T47D (cell line): ENCODE measurements around the gene B3GNT9.
"Not testable (repeated sequence)": the region's sequence is repeated elsewhere in the genome, so short reads cannot be mapped to it uniquely, and the experiment has no call there.

Experiments used
- DNase-seq, 2 experiments: peaks; one replicate each; pipeline versions ENCODE4 v3.0.0 to v3.0.0-alpha.2; 2011 to 2012; ENCODE audit warnings: low read depth in 1 of 2, low spot score in 1 of 2
- JUND ChIP-seq: IDR thresholded peaks from 2 replicates; pipeline ENCODE4 v1.6.1; 2012; ENCODE audit warnings: low read depth
- in situ Hi-C: cut with HindIII; loops from 2 replicates; pipeline ENCODE4 v1.10.0; 2016; ENCODE audit warnings: low sequenced_read_pairs, low pct_unique_long_range_greater_than_20kb

B3GNT9 gene

DNA sequence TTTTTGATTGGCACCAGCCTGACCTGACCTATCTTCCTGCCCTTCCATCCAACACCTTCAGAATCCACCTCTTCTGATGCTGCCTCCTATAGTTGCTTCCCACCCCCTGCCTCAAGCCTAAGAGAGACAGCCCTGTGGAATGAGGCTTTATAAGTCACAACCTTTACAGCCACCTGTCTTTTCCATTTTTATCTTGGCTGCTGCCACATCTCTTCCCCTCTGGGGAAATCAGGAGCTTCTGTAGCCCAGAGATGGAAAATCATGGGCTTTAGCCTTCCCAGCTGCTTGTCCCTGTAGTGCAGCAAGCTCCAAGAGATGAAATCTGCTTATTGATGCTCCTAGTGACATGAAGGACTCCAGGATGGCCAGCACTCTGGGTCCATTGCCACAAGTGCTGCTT is 22.4 kb downstream of the B3GNT9 start:
- in situ Hi-C loops = no loop called here
- no peak for TF ChIP-seq JUND

DNA sequence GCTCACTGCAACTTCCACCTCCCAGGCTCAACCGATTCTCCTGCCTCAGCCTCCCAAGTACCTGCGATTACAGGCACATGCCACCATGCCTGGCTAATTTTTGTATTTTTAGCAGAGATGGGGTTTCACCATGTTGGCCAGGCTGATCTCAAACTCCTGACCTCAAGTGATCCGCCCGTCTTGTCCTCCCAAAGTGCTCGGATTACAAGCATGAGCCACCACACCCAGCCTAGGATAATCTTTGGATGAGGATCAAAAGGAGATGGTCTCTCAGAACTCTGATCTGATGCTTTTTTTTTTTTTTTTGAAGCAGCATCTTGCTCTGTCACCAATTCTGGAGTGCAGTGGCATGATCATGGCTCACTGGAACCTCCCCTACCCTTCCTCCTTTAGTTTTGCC is 28.0 kb downstream of the B3GNT9 start:
- DNase-seq, in situ Hi-C loops: not testable (repeated sequence)

More for the DNA sequence above, 22.4 kb downstream of the B3GNT9 start:
- no peak for DNase-seq

DNA sequence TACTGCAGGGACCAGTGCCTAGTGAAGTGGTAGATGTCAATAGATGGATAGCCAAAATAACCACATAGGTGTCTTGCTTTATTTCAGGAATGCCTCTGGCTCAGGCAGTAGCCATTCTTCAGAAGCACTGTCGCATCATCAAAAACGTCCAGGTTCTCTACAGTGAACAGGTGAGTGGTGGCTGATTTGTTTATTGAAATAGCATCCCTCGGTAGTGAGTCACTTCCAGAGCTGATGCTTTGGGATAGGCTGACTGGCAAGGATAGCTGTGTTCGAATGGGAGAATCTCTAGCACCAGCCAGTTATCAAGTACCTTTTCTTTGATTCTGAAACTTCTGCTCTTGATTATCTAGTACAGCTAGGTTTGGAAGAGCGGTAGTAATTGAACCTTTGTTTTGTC is 30.8 kb downstream of the B3GNT9 start:
- TF ChIP-seq JUND = no peak
- in situ Hi-C loops = no loop called here
- no peak for DNase-seq

DNA sequence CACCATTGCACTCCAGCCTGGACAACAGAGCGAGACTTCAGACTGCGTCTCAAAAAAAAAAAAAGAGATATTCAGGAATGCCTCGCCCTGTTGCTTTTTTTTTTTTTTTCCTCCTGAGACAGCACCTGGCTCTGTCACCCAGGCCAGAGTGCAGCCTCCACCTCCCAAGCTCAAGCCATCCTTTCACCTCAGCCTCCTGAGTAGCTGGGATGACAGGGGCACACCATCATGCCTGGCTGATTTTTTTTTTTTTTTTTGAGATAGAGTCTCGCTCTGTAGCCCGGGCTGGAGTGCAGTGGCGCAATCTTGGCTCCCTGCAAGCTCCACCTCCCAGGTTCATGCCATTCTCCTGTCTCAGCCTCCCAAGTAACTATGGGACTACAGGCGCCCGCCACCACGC is 33.1 kb downstream of the B3GNT9 start:
- no peak for DNase-seq
- TF ChIP-seq JUND = no peak
- in situ Hi-C loops = no loop called here

DNA sequence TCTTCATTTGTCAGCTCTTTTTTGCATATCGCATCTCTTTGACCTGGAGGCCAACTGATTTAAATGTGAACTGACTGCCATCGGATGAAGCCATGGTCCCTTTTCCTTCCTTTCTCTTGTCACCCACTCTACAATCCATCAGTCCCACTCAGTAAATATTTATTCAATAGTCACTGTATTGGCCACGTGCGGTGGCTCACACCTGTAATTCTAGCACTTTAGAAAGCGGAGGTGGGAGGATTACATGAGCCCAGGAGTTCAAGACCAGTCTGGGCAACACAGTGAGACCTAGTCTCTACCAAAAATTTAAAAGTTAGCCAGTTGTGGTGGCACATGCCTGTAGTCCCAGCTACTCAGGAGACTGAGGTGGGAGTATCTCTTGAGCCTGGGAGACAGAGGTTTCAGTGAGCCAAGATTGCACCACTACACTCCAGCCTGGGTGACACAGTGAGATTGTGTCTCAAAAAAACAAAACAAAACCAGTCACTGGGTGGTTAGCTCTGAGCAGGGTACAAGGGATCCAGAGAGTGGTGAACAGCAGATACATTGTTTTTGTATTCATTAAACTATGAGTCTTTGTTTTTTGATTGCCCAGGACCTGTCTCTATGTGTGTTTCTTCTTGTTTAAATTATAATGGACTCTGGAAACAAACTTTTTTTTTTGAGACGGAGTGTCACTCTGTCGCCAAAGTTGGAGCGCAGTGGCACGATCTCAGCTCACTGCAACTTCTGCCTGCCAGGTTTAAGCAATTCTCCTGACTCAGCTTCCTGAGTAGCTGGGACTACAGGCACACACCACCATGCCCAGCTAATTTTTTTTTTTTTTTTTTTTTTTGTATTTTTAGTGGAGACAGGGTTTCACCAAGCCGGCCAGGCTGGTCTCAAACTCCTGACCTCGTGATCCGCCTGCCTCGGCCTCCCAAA is 34.1 kb downstream of the B3GNT9 start:
- TF ChIP-seq JUND = no peak
- DNase-seq = no peak
- in situ Hi-C loops = no loop called here

DNA sequence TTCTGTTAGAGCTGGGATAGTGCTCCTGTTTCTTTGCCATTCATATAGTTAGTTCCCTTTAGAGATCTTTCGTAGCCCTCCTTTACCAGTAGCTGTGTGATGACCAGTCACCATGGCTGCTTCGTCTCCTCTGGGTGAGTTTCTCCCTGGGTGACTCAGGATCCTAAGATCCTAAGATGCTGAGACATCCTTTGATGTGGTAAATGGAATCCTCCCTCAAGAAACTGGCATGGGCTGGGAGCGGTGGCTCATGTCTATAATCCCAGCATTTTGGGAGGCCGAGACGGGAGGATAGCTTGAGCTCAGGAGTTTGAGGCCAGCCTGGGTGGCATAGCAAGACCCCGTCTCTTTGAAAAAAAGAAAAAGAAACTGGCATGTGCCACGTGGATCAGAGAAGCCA is 35.2 kb downstream of the B3GNT9 start:
- in situ Hi-C loops = no loop called here

DNA sequence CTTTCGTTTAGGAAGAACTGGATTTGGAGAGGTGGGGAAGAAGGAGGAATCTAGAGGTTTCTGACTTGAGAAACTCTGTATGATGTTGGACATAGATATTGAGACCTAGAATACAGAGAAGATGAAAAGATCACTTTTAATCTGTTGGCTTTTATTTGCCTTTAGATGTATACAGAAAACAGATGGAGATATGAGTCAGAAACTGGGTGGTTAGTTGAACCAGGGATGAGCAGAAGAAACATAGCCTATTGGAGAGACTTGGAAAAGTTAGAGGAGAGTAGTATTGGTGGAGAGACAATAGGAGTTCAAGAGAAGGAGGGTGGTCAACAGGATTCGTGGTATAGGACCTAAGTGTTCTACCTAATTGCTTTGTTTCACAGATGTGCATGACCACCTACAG is 36.0 kb downstream of the B3GNT9 start:
- TF ChIP-seq JUND = no peak
- no peak for DNase-seq
- in situ Hi-C loops = no loop called here

More for the DNA sequence above, 35.2 kb downstream of the B3GNT9 start:
- TF ChIP-seq JUND = no peak
- DNase-seq = no peak

DNA sequence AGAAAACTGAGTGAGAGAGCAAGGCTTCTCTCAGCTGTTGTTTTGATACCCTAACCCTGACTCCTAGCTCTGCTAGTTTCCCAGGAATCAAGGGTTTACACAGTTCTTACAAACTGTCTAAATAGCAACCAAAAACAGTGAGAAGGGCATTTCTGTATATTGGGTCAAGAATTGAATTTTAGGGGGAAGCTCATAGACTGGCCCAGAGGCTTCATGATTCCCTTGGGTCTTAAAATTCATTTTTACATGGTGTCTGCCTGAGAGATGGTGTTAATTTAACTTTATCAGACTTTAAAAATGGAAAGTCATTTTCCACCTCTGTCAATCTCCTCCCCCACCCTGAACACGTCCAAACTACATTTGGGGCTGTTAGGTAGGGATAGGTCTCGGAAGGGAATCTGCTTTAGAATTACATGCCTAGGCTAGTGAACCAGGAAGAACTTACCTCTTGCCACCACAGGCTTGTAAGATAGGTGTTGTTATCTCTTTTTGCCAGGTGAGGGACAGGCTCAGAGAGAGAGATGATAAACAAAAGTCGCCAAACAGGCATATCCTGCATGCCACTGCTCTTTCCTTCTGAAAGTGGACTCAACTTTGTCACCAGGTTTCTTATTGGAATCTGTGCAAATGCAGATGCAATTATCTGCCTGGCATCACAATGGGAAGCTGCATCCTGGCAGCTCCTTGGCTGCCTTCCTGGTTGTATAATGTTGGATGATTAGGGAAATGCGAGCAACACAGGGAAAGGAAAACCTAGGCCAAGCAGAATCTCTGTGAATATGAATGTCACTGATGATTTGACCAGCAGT is 38.0 kb downstream of the B3GNT9 start:
- TF ChIP-seq JUND = no peak
- no peak for DNase-seq
- in situ Hi-C loops = no loop called here

DNA sequence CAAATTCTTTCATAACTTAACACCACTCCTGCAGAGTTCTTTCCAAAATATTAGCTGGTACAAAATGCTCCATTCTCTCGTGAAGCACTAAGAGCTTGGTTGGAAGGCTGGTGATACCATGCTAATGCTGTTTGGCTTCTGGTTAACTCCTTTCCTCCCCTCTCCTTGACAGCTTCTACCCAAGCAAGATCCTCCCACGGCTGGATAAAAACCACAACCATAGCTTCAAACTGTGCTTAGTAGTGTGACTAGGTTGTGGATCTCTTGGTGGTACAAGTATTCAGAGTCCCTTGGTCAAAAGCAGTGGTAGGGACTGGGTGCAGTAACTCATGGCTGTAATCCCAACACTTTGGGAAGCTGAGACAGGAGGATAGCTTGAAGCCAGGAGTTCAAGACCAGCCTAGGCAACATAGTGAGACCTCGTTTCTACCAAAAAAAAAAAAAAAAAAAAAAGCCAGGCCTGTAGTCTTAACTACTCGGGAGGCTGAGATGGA is 38.8 kb downstream of the B3GNT9 start:
- in situ Hi-C loops = no loop called here
- DNase-seq = no peak
- TF ChIP-seq JUND = no peak

DNA sequence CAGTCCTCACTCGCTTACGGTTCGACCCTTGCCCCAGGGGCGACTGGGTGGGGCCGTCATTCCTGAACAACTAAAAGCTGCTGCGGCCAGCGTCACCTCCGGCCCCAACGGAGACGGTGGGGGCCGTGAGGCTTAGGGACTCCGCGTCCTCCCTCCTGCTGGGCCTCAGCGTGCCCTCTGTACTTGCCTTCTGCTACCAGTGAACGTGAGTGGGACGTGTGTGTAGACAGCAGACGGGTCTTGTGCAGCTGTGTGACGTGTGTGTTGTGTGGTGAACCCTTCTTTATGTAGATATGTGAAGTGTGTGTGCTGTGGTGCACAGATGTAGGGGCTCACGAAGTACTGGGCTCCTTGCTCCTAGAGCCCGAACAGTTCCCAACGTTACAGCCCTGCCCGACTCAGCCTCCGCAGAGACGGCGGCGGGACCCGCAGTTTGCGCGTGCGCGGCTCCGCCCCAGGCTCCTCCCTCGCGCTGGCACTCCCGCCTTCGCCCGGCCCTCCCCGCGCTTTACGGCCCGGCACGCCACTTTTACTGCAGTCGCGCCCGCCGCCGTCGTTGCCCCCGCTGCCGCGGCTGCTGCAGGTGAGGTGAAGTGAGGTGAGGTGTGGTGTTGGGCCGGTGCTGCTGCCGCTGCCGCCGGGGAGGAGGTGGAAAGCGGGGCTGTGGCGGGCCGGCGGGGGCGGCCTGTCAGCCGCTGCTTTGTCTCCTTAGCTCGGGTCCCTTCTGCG is 41.2 kb downstream of the B3GNT9 start, which contains the start of gene PHAF1:
PHAF1 (plus strand) TSS at position 535 of the 729 bp plus-strand sequence. CDS start 235 bp downstream, outside the sequence.
- no peak for TF ChIP-seq JUND
- in situ Hi-C loops = no loop called here
- peak; percentile 95 to 96 for DNase-seq

DNA sequence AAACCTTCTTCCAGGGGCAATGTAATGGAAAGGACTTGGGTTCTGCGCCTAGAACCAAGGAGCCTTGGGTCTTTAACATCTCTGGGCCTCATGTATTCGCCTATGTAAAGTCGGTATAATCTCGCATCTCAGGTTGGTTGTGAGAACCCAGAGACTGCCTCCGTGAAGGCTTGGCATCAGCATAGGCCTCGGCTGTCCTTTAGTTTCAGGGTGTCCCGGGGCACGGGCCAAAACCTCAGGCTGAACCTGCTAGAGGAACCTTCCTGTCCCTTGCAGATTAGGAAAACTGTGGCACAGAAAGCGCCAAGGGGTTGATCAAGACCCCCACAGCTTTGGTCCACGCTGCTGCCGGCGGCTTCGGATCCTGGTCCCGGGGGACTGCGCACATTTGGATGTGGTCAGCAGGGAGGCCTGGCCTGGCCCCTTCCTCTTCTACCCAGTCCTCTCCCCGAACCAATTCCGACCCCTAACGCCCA is 41.8 kb downstream of the B3GNT9 start:
- in situ Hi-C loops = no loop called here
- TF ChIP-seq JUND = no peak
- DNase-seq = no peak

DNA sequence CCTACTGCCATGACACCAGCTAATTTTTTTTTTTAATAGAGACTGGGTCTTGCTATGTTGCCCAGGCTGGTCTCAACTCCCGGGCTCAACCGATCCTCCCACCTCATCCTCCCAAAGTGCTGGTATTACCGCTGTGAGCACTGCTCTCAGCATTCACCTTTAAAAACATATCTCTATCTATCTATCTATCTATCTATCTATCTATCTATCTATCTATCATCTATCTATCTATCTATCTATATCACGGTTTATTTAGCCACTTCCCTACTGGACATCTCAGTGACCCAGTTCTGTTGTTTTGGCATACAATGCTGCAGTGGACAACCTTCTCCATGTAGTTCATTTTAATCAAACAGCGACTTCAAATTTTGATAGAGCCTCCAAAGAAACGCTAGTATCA is 42.3 kb downstream of the B3GNT9 start:
- no peak for TF ChIP-seq JUND
- DNase-seq = no peak
- in situ Hi-C loops = no loop called here
